ENCODE results near the gene CDRT15.
A peak's percentile ranks its signal among the peaks of the same experiment; 100 is the strongest.
"Not testable (repeated sequence)": the region's sequence is repeated elsewhere in the genome, so short reads cannot be mapped to it uniquely, and the experiment has no call there.

Gene CDRT15

GRCh38 chr17:14236762-14237161 lies at the start of gene CDRT15:
CDRT15 (minus strand) TSS chr17:14236862; CDS start chr17:14236833, 29 bp downstream.
- not testable (repeated sequence) for DNase-seq

- DNase-seq, result no peak
Measured at GRCh38 chr17:14282726-14283125, 46.1 kb upstream of the CDRT15 start.

- no peak for DNase-seq
Measured at GRCh38 chr17:14281530-14281929, 44.9 kb upstream of the CDRT15 start.

GRCh38 chr17:14276535-14277250 lies 40.0 kb upstream of the CDRT15 start:
- no peak for DNase-seq

GRCh38 chr17:14270508-14270907 lies 33.8 kb upstream of the CDRT15 start:
- no peak for DNase-seq

- DNase-seq, result no peak
Measured at GRCh38 chr17:14269473-14269872, 32.8 kb upstream of the CDRT15 start.

GRCh38 chr17:14268264-14268663 lies 31.6 kb upstream of the CDRT15 start:
- DNase-seq, result no peak

GRCh38 chr17:14261406-14261805 lies 24.7 kb upstream of the CDRT15 start:
- DNase-seq, result no peak

- no peak for DNase-seq
Measured at GRCh38 chr17:14245629-14246028, 9.0 kb upstream of the CDRT15 start.

GRCh38 chr17:14245002-14245401 lies 8.3 kb upstream of the CDRT15 start:
- DNase-seq, result no peak

- not testable (repeated sequence) for DNase-seq
Measured at GRCh38 chr17:14239271-14239670, 2.6 kb upstream of the CDRT15 start.

GRCh38 chr17:14236032-14236431 lies 630 bp downstream of the CDRT15 start:
- not testable (repeated sequence) for DNase-seq

GRCh38 chr17:14235047-14235446 lies 1.6 kb downstream of the CDRT15 start:
- not testable (repeated sequence) for DNase-seq

GRCh38 chr17:14231187-14231586 lies 5.5 kb downstream of the CDRT15 start:
- DNase-seq, result not testable (repeated sequence)

- no peak for DNase-seq
Measured at GRCh38 chr17:14228903-14229302, 7.8 kb downstream of the CDRT15 start.

GRCh38 chr17:14227052-14227451 lies 9.6 kb downstream of the CDRT15 start:
- no peak for DNase-seq

- DNase-seq, result no peak
Measured at GRCh38 chr17:14225254-14225980, 11.2 kb downstream of the CDRT15 start.

- no peak for DNase-seq
Measured at GRCh38 chr17:14222611-14223010, 14.1 kb downstream of the CDRT15 start.

GRCh38 chr17:14214271-14214670 lies 22.4 kb downstream of the CDRT15 start:
- no peak for DNase-seq

- no peak for DNase-seq
Measured at GRCh38 chr17:14212401-14212800, 24.3 kb downstream of the CDRT15 start.

- peak; percentile 70 for DNase-seq
Measured at GRCh38 chr17:14211801-14212200, 24.9 kb downstream of the CDRT15 start.

- peak; percentile 29 for DNase-seq
Measured at GRCh38 chr17:14211246-14211645, 25.4 kb downstream of the CDRT15 start.

GRCh38 chr17:14209215-14209614 lies 27.4 kb downstream of the CDRT15 start:
- DNase-seq, result no peak

GRCh38 chr17:14207791-14208190 lies 28.9 kb downstream of the CDRT15 start:
- DNase-seq, result no peak

Measured in stimulated activated CD8-positive, alpha-beta memory T cell treated with anti-CD3 and anti-CD28 coated beads, Interleukin-4, amount 100 ng/mL, for 48 hours (primary cell).